Activated CD4-positive, alpha-beta T cell treated with anti-CD3 and anti-CD28 coated beads for 36 hours (primary cell): ENCODE measurements around the gene EVI5L. TPM values are rescaled to one million over a fixed set of nuclear protein-coding genes. Genes with fewer than 3 reads are reported as not detected.
A peak's percentile ranks its signal among the peaks of the same experiment; 100 is the strongest.
"Not testable (repeated sequence)": the region's sequence is repeated elsewhere in the genome, so short reads cannot be mapped to it uniquely, and the experiment has no call there.

ENCODE experiments used
- ATAC-seq: fragments of 200-7000 bp; cut with Tn5 transposase; one replicate; pipeline ENCODE4 v1.10.0; 2021; ENCODE audit warnings: mild to moderate bottlenecking, moderate library complexity
- CTCF ChIA-PET: fragments of 350-600 bp; sonication (Branson Sonifier 250); formaldehyde crosslinking; loops from one replicate; lab custom pipeline; 2021; ENCODE audit warnings: antibody characterized with exemption; lab: Charles Lee
- POLR2A ChIA-PET: fragments of 350-600 bp; sonication (Branson Sonifier 250); formaldehyde crosslinking; loops from one replicate; lab custom pipeline; 2021; ENCODE audit warnings: antibody characterized with exemption, inconsistent platforms; lab: Charles Lee
- DNase-seq: peaks from one replicate; pipeline ENCODE4 v3.0.0-alpha.2; 2020
- H3K27ac Mint-ChIP-seq: one replicate; pipeline ENCODE4 v1.8.0; 2021; ENCODE audit warnings: mixed read lengths
- H3K27me3 Mint-ChIP-seq: one replicate; pipeline ENCODE4 v1.8.0; 2021; ENCODE audit warnings: mixed read lengths
- H3K36me3 Mint-ChIP-seq: one replicate; pipeline ENCODE4 v1.8.0; 2021; ENCODE audit warnings: low read depth, mixed read lengths
- H3K4me1 Mint-ChIP-seq: one replicate; pipeline ENCODE4 v1.8.0; 2021; ENCODE audit warnings: mixed read lengths
- H3K4me3 Mint-ChIP-seq: one replicate; pipeline ENCODE4 v1.8.0; 2021; ENCODE audit warnings: mild to moderate bottlenecking, moderate library complexity, mixed read lengths
- H3K9me3 Mint-ChIP-seq: one replicate; pipeline ENCODE4 v1.8.0; 2021; ENCODE audit warnings: low read depth, mixed read lengths
- intact Hi-C, 2 experiments: fragments of 100-400 bp; cut with DNase I in 1 of 2; cut with micrococcal nuclease in 1 of 2; formaldehyde crosslinking; loops; one replicate each; pipeline versions ENCODE4 v1.14.2 to v1.15.1; 2022 to 2024; cut with DNase I, micrococcal nuclease
- total RNA-seq, 2 experiments: library from RNA; stranded (reverse); gene quantifications; one replicate each; pipeline ENCODE4 v1.2.3, GENCODE V29; 2021

Gene EVI5L
- total RNA-seq, 2 experiments from 2014 or later: 4.8 to 5.9 TPM

DNA sequence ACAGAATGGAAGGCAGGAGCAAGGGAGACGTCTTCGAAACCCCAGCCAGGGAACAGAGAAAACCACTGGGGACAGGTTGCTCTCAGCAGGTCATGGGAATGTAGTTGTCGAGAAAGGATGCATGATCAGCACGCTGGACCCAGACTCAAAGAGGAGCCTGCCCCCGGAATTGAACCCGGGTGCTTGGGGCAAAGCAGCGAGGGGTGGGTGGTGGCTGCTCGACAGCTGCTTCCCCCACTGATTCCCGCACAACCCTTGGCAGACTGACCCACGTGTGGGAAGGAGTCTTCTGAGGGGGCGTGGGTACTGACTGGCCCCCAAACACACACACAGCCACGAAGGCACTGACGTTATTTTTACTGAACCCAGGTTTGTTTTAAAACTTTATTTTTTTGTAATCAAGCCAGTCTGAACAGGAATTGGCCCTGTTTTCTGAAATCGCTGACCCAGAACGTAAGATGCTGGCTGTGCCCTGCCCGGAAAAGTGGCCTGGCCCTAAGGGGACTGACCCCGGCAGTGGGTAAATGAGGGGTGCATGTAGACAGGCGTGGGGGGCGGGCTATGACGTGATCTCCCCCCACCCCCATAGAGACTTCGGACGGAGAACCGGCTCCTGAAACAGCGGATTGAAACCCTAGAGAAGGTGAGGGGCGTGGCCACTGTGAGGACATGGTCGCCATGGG lies 25.5 kb downstream of the EVI5L start:
- ATAC-seq (no peak), DNase-seq (no peak)
- H3K27ac Mint-ChIP-seq: no peak overlapping the region
- no peaks in the 10 kb centered on the region for H3K27me3 Mint-ChIP-seq
- CTCF ChIA-PET: interaction anchor here (1.0 kb wide), 1 partner anchor 14 kb away, joined by 4 read pairs; no protein-coding TSS in a partner anchor
- no peaks in the 10 kb centered on the region for H3K36me3 Mint-ChIP-seq
- POLR2A ChIA-PET: no interaction called here
- H3K4me3 Mint-ChIP-seq: no peak overlapping the region
- intact Hi-C loops: no loop called here
- H3K9me3 Mint-ChIP-seq: no peaks in the 10 kb centered on the region
- peaks cover 3% of the 10 kb centered on the region for H3K4me1 Mint-ChIP-seq

DNA sequence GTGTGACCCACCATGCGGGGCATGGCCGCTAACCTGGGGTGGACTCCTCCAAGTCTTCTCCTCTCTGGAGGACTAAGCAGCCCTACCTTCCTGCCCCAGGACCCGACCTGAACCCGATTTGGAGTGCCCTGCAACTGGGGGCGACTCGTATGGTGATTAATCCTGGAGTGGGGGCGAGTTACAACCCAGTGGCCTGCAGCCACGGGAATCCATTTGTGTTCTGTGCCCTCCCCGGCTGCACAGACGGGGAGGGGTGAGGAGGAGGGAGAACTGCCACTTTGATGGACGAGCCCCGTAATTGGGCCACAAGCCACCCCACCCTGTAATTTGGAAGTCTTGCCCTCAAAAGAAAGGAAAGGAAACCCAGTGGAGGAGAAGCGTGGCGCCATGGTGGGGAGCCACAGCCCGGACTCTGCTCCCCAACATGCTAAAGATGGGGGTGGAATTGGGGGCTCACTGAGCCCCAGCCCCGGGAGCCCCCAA lies 26.1 kb downstream of the EVI5L start:
- Mint-ChIP-seq H3K9me3 (no peaks in the 10 kb centered on the region), H3K4me3 (no peak overlapping the region), H3K27me3 (peaks cover 3% of the 10 kb centered on the region), H3K36me3 (no peaks in the 10 kb centered on the region), H3K4me1 (peaks cover 3% of the 10 kb centered on the region), H3K27ac (no peak overlapping the region)
- DNase-seq (no peak), ATAC-seq (no peak)
- POLR2A ChIA-PET: no interaction called here
- intact Hi-C loops: no loop called here
- CTCF ChIA-PET: interaction anchor here (1.0 kb wide), 1 partner anchor 13 kb away, joined by 4 read pairs; no protein-coding TSS in a partner anchor

DNA sequence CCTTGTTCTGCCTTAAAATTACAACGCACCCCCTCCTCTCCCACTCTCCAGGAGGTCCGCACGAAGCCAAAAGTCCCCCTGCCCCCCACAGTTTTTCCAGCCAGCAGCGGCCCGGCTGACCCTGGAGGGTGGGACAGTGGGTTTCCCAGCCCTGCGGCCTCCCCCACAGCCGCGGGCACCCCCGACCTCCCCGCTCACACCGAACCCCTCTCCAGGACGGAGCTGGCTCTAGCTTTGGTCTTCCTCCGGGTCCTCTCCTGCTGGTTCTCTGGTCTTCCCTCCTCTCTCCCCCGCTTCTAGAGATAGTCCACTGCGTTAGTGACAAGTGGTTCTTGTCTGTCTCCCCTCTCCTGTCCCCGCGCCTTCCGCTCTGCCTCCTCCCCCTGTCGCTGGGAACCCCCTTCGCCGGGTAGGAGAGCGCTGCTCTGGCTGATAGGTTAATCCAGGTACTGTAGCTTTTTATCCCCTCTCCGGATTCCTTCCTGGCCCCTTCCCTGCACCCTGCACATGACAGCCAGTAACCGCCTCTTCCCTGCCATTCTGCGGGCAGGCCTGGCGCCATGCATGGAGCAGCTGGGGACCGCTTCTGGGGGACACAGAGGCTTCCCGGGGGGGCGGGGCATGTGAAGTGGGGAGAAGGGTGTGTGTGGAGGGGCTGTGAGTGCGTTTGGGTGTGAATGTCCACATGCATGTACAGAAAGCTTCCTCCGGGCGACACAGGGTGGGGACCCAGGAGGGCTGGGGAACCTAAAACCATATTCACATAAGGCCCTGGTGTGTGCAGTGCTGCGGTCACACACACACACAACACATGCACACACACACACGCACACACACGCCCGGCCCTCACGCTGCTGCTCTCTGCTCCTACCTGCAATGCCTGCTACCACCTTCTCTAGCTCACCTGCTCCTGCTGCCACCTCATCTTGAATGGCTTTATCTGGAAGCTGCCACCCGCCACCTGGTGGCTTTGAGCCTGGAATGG lies 27.0 kb downstream of the EVI5L start:
- intact Hi-C loops: no loop called here
- ATAC-seq (no peak), DNase-seq (no peak)
- Mint-ChIP-seq H3K4me3 (no peak overlapping the region), H3K27ac (no peak overlapping the region), H3K27me3 (peaks cover 3% of the 10 kb centered on the region), H3K4me1 (peaks cover 3% of the 10 kb centered on the region), H3K36me3 (no peaks in the 10 kb centered on the region), H3K9me3 (no peaks in the 10 kb centered on the region)
- ChIA-PET CTCF (interaction anchor here (2.5 kb wide), 1 partner anchor 12 kb away, joined by 11 read pairs; no protein-coding TSS in a partner anchor), POLR2A (no interaction called here)

DNA sequence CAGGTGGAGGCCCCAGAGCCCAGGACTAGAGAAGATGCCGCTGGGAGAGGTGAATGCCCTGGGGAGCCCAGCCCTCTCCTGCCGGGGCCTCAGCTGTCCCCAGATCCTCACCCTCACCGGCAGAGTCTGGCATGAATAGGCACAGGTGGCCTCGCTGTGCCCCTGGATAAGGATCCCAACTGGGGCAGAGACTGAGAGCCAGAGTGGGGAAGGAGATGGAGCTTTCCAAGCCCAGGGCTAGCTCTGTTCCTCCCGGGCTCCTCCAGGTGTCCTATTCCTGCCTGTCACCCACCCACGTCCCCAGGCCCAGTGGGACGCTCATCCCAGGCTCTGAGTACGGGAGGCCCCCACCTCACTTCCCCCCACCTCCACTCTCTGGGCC lies 27.7 kb downstream of the EVI5L start:
- ChIA-PET CTCF (interaction anchor here (0.6 to 2.5 kb wide), 3 partner anchors 11 to 301 kb away, joined by 3 to 11 read pairs (median 4); no protein-coding TSS in a partner anchor), POLR2A (no interaction called here)
- no peak for ATAC-seq
- H3K4me1 Mint-ChIP-seq: peaks cover 4% of the 10 kb centered on the region
- H3K9me3 Mint-ChIP-seq: no peaks in the 10 kb centered on the region
- DNase-seq: no peak
- no peaks in the 10 kb centered on the region for H3K36me3 Mint-ChIP-seq
- intact Hi-C loops: no loop called here
- H3K4me3 Mint-ChIP-seq: no peak overlapping the region
- no peak overlapping the region for H3K27ac Mint-ChIP-seq
- peaks cover 3% of the 10 kb centered on the region for H3K27me3 Mint-ChIP-seq

DNA sequence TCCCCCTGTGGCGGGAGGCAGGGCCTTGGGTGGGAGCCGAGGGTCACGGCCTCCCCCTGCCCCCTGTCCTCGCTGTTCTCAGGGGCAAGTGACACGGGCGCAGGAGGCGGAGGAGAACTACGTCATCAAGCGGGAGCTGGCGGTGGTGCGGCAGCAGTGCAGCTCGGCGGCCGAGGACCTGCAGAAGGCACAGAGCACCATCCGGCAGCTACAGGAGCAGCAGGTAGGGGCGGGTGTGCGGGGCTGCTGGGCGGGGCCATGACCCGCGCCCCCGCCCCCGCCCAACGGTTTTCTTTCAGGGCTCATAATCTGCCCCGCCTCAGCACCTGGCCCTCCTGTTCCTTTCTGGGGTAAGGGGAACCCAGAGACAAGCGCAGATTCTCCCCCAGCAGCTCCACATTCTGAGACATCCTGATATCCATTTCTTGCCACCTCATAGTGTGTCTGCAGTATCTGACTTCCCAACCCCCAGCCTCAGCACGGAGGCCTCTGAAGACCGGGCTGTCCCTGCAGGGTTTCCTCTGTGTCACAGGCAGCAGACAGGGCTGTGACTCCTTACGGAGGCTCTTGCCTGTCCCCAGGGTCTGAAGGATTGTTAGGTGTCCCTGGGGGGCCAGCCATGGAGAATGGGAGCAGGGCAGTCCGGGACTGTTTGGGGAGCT lies 28.2 kb downstream of the EVI5L start:
- ATAC-seq (peak; percentile 38), DNase-seq (peak; percentile 63)
- Mint-ChIP-seq H3K4me3 (no peak overlapping the region), H3K9me3 (no peaks in the 10 kb centered on the region), H3K27me3 (peaks cover 3% of the 10 kb centered on the region), H3K4me1 (peaks cover 2% of the 10 kb centered on the region), H3K27ac (no peak overlapping the region), H3K36me3 (no peaks in the 10 kb centered on the region)
- intact Hi-C loops: no loop called here
- CTCF ChIA-PET: interaction anchor here (0.6 to 2.5 kb wide), 3 partner anchors 11 to 300 kb away, joined by 3 to 11 read pairs (median 4); no protein-coding TSS in a partner anchor
- POLR2A ChIA-PET: no interaction called here

DNA sequence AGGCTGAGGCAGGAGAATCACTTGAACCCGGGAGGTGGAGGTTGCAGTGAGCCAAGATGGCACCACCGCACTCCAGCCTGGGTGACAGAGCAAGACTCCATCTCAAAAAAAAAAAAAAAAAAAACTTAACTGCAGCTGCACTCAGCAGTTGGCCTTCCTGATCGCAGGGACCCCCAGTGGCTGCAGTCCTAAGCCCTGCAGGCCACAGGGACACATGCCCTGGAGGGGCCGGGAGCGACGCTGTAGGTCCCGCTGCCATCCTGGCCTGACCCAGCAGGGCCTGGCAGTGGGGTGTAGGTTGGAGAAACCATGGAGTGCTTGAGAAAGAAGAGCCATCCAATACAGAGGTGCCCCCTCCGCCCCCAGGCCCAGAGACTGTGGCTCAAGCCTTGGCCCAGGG lies 29.1 kb downstream of the EVI5L start:
- H3K4me3 Mint-ChIP-seq, H3K27me3 Mint-ChIP-seq, H3K36me3 Mint-ChIP-seq, POLR2A ChIA-PET, H3K4me1 Mint-ChIP-seq, intact Hi-C loops, H3K9me3 Mint-ChIP-seq, H3K27ac Mint-ChIP-seq, DNase-seq, ATAC-seq: not testable (repeated sequence)
- CTCF ChIA-PET: interaction anchor here (2.5 kb wide), 1 partner anchor 10 kb away, joined by 11 read pairs; no protein-coding TSS in a partner anchor

DNA sequence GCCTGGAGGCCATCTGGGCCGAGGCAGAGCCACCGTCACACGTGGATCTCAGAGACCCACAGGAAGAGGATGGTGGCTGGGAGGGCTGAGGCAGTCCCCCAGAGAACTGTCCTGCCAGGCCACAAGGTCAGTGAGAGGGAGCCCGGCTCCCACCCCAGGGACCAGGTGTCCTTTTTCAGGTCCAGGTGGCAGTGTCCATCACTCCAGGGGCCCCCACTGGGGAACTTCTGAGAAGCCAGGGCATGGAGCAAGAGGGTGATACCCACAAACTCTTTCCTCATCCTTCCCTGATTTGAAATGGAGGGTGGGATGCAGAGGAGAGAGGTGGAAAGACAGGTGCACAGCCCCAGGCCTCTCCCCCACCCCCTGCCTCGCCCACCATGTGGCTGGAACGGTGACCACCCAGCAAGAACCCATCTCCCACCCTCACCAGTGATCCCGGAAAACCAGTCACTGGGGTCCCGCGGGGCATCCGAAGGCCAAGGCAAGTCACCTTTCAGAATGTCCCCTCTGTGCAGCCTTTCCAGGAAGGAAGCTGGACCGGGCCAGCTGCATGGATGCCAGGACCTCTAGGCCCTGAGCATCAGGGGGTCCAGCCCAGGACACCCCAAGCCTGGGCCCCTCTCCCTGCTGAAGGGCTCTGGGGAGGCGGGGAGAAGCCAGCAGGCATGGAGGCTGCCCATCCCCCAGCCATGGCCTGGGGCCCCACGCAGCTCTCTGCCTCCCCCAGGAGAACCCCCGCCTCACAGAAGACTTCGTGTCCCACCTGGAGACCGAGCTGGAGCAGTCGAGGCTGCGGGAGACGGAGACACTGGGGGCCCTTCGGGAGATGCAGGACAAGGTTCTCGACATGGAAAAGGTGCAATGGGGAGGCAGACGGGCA lies 30.1 kb downstream of the EVI5L start:
- POLR2A ChIA-PET: no interaction called here
- no peak for DNase-seq
- no peak overlapping the region for H3K27ac Mint-ChIP-seq
- CTCF ChIA-PET: interaction anchor here (0.6 to 2.1 kb wide), 2 partner anchors 81 to 941 kb away, joined by 3 to 7 read pairs; no protein-coding TSS in a partner anchor
- intact Hi-C loops: no loop called here
- no peaks in the 10 kb centered on the region for H3K9me3 Mint-ChIP-seq
- ATAC-seq: no peak
- H3K4me1 Mint-ChIP-seq: peaks cover 6% of the 10 kb centered on the region
- no peaks in the 10 kb centered on the region for H3K36me3 Mint-ChIP-seq
- peaks cover 5% of the 10 kb centered on the region for H3K27me3 Mint-ChIP-seq
- H3K4me3 Mint-ChIP-seq: no peak overlapping the region

DNA sequence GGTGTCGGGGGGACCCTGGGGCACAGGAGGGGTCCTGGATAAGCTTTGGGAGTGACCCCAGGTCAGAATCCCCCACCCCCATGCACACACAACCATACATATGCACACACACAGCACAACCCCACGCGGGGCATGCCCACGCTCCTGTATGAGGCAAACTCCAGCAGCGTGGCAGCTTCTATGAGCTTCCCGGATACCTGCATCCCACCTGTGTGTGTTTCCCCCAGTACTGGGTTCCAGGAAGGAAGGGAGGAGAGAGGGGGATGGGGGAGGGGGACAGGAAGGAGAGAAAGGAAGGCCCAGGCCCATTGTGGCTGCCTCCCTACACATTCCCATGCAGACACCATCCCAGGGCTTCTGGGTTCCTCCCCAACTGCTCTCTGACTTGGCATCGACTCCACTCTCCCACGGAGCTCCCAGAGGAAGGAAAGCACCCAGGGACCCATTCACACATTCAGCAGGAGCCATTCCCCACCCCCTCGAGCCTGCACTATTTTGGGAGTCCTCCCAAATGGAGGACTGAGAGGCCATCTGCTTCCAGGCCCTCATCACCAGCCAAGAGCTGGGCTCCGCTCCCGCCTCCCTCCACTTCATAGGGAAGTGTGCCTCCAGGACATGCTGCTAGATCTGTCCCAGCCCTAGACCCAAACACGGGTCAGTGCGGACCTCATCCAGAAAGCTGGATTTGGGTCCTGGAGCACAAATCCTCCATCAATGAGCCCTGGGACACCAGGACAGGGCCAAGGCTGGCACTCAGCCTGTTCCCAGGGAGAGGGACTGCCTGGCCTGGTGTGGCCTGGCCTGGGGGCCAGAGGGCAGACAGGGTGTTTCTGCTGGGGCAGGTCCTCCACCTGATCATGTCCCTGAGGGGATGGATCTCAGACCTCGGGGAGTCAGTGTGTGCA lies 30.9 kb downstream of the EVI5L start:
- no peak for ATAC-seq
- H3K36me3 Mint-ChIP-seq: no peaks in the 10 kb centered on the region
- CTCF ChIA-PET: interaction anchor here (0.9 to 2.1 kb wide), 6 partner anchors 8 to 82 kb away, joined by 3 to 10 read pairs (median 6); partner anchors contain the start of genes SNAPC2 and TIMM44
- DNase-seq: no peak
- POLR2A ChIA-PET: no interaction called here
- no peak overlapping the region for H3K4me3 Mint-ChIP-seq
- H3K27me3 Mint-ChIP-seq: peaks cover 10% of the 10 kb centered on the region
- peaks cover 12% of the 10 kb centered on the region for H3K4me1 Mint-ChIP-seq
- no peaks in the 10 kb centered on the region for H3K9me3 Mint-ChIP-seq
- intact Hi-C loops: no loop called here
- no peak overlapping the region for H3K27ac Mint-ChIP-seq

DNA sequence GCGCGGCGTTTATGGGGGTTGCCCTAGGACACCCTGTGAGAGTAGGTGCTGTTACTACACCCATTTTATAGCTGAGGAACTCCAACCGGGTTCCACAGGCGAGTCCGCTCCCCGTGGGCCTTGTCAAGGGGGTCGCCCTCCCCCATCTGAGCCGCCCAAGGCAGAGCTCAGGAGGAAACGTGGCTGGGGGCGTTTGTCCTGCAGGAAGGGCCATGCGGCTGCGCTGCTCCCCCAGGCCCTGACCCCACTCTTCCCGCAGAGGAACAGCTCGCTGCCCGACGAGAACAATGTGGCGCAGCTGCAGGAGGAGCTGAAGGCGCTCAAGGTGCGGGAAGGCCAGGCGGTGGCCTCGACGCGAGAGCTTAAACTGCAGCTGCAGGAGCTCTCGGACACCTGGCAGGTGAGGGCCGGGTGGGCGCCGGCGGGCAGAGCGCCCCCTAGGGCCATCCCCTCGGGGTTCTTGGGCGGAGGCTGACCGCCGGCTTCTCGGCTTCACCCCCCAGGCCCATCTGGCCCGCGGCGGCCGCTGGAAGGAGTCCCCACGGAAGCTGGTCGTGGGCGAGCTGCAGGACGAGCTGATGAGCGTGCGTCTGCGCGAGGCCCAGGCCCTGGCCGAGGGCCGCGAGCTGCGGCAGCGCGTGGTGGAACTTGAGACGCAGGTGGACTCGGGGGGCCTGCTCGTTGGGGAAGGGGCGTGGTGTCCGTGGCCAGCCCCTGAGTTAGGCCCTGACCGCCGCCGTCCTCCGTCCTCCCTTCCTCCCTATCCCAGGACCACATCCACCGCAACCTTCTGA lies 31.8 kb downstream of the EVI5L start:
- H3K4me3 Mint-ChIP-seq: peak overlapping the region; percentile 40
- no peaks in the 10 kb centered on the region for H3K9me3 Mint-ChIP-seq
- H3K27me3 Mint-ChIP-seq: peaks cover 10% of the 10 kb centered on the region
- peaks cover 12% of the 10 kb centered on the region for H3K4me1 Mint-ChIP-seq
- H3K36me3 Mint-ChIP-seq: no peaks in the 10 kb centered on the region
- ATAC-seq (peak; percentile 13), DNase-seq (no peak)
- CTCF ChIA-PET: interaction anchor here (0.9 to 2.1 kb wide), 8 partner anchors 9 to 81 kb away, joined by 3 to 10 read pairs (median 5); partner anchors contain the start of genes SNAPC2 and TIMM44
- intact Hi-C loops: loop anchor here in 1 of 2 experiments (1.0 kb wide), 4 partner anchors 8 to 58 kb away; partner anchors contain the start of gene SNAPC2
- no peak overlapping the region for H3K27ac Mint-ChIP-seq
- POLR2A ChIA-PET: no interaction called here
